Trophoblast cell (in vitro differentiated cells and primary cell): Measurements from ENCODE around the gene CIC.

Experiments used
- DNase-seq, 2 donors: peaks; one replicate each; pipeline ENCODE4 v3.0.0-alpha.2; 2016
- H2AFZ ChIP-seq: 2 replicates; pipeline ENCODE4 v1.6.1; 2013; ENCODE audit warnings: low read length, moderate library complexity, mild to moderate bottlenecking; ENCODE audit not compliant: insufficient read depth, poor library complexity
- H2AK5ac ChIP-seq: 2 replicates; pipeline ENCODE4 v1.6.1; 2013; ENCODE audit warnings: mild to moderate bottlenecking, low read length
- H2BK120ac ChIP-seq: 2 replicates; pipeline ENCODE4 v1.6.1; 2013; ENCODE audit warnings: low read length, mild to moderate bottlenecking, moderate library complexity; ENCODE audit not compliant: insufficient read depth, poor library complexity
- H2BK12ac ChIP-seq: 2 replicates; pipeline ENCODE4 v1.6.1; 2013; ENCODE audit warnings: mild to moderate bottlenecking, low read length, moderate library complexity
- H2BK5ac ChIP-seq: 2 replicates; pipeline ENCODE4 v1.6.1; 2013; ENCODE audit warnings: low read length, low read depth, moderate library complexity, mild to moderate bottlenecking; ENCODE audit not compliant: poor library complexity
- H3K14ac ChIP-seq: 2 replicates; pipeline ENCODE4 v1.6.1; 2013; ENCODE audit warnings: mild to moderate bottlenecking, low read length
- H3K18ac ChIP-seq: 2 replicates; pipeline ENCODE4 v1.6.1; 2013; ENCODE audit warnings: mild to moderate bottlenecking, low read length
- H3K23ac ChIP-seq: 2 replicates; pipeline ENCODE4 v1.6.1; 2013; ENCODE audit warnings: low read length
- H3K27ac ChIP-seq: 2 replicates; pipeline ENCODE4 v1.5.1; 2013; ENCODE audit warnings: low read depth, mild to moderate bottlenecking, inconsistent platforms, low read length, moderate library complexity
- H3K27me3 ChIP-seq: 2 replicates; pipeline ENCODE4 v1.6.1; 2013; ENCODE audit warnings: inconsistent platforms, mild to moderate bottlenecking, low read length, moderate library complexity; ENCODE audit not compliant: insufficient read depth
- H3K36me3 ChIP-seq, 2 experiments: 1 replicate in 1 of 2; 2 replicates in 1 of 2; pipeline ENCODE4 v1.6.1; 2013; ENCODE audit warnings: low read length in 2 of 2, mild to moderate bottlenecking in 2 of 2, moderate library complexity in 1 of 2; ENCODE audit not compliant: insufficient read depth in 2 of 2, control insufficient read depth in 1 of 2
- H3K4ac ChIP-seq: 2 replicates; pipeline ENCODE4 v1.6.1; 2013; ENCODE audit warnings: low read depth, mild to moderate bottlenecking, low read length, moderate library complexity
- H3K4me1 ChIP-seq, 2 experiments: 1 replicate in 1 of 2; 2 replicates in 1 of 2; pipeline ENCODE4 v1.6.1; 2013; ENCODE audit warnings: low read length in 2 of 2, mild to moderate bottlenecking in 2 of 2, moderate library complexity in 1 of 2; ENCODE audit not compliant: insufficient read depth in 2 of 2, control insufficient read depth in 1 of 2
- H3K4me2 ChIP-seq: 2 replicates; pipeline ENCODE4 v1.6.1; 2013; ENCODE audit warnings: inconsistent platforms, mild to moderate bottlenecking, low read length, moderate library complexity
- H3K4me3 ChIP-seq: 2 replicates; pipeline ENCODE4 v1.5.1; 2013; ENCODE audit warnings: mild to moderate bottlenecking, low read depth, low read length, inconsistent platforms
- H3K79me1 ChIP-seq: one replicate; pipeline ENCODE4 v1.6.1; 2013; ENCODE audit warnings: low read length
- H3K79me2 ChIP-seq: 2 replicates; pipeline ENCODE4 v1.6.1; 2013; ENCODE audit warnings: low read length, mild to moderate bottlenecking; ENCODE audit not compliant: control insufficient read depth, insufficient read depth, poor library complexity
- H3K9ac ChIP-seq: 2 replicates; pipeline ENCODE4 v1.6.1; 2013; ENCODE audit warnings: mild to moderate bottlenecking, low read length
- H3K9me3 ChIP-seq: 2 replicates; pipeline ENCODE4 v1.6.1; 2013; ENCODE audit warnings: low read depth, mild to moderate bottlenecking, control low read depth, inconsistent platforms, low read length; ENCODE audit not compliant: insufficient read depth
- H4K12ac ChIP-seq: 2 replicates; pipeline ENCODE4 v1.6.1; 2013; ENCODE audit warnings: low read depth, mild to moderate bottlenecking, low read length, moderate library complexity
- H4K8ac ChIP-seq: 2 replicates; pipeline ENCODE4 v1.6.1; 2013; ENCODE audit warnings: low read depth, mild to moderate bottlenecking, low read length, moderate library complexity
- H4K91ac ChIP-seq: one replicate; pipeline ENCODE4 v1.6.1; 2013; ENCODE audit warnings: low read depth, mild to moderate bottlenecking, low read length, moderate library complexity
- WGBS: extraction: QIAGEN DNeasy Blood & Tissue Kit; methylation state at CpG from one replicate; pipeline ENCODE4 v1.1.7; 2013; ENCODE audit warnings: missing lambda C conversion rate; ENCODE audit not compliant: insufficient read length, insufficient coverage; ENCODE audit errors: extremely low coverage; 5-methylcytosine and 5-hydroxymethylcytosine counted together

CIC gene

GRCh38 chr19:42224940-42225717, 43.9 kb upstream of the CIC start:
- H3K18ac ChIP-seq, result no peak overlapping the region
- H3K27ac ChIP-seq, result no peak overlapping the region
- peaks cover 4 to 6% of the 10 kb centered on the region in 2 experiments for H3K4me1 ChIP-seq
- no peak overlapping the region for H3K23ac ChIP-seq
- no peak for DNase-seq
- no peak overlapping the region for H2AK5ac ChIP-seq
- no peak overlapping the region for H3K4me2 ChIP-seq
- no peak overlapping the region for H2BK120ac ChIP-seq
- H3K79me2 ChIP-seq, result peaks cover 8% of the 10 kb centered on the region
- H3K27me3 ChIP-seq, result no peaks in the 10 kb centered on the region
- no peak overlapping the region for H3K4me3 ChIP-seq
- H3K14ac ChIP-seq, result no peak overlapping the region
- no peaks in the 10 kb centered on the region for H3K9me3 ChIP-seq
- H2BK5ac ChIP-seq, result no peak overlapping the region
- no peak overlapping the region for H2BK12ac ChIP-seq
- H3K9ac ChIP-seq, result no peak overlapping the region
- H4K8ac ChIP-seq, result no peak overlapping the region
- no peak overlapping the region for H4K12ac ChIP-seq
- 100% methylated on average over 2 of the region's 37 CpGs for WGBS
- H3K79me1 ChIP-seq, result peaks cover 5% of the 10 kb centered on the region
- H4K91ac ChIP-seq, result no peak overlapping the region
- H3K4ac ChIP-seq, result no peak overlapping the region
- H3K36me3 ChIP-seq, result peaks cover 48 to 53% of the 10 kb centered on the region in 2 experiments
- H2AFZ ChIP-seq, result no peak overlapping the region

- no peak overlapping the region for H4K91ac ChIP-seq
- peaks cover 4 to 6% of the 10 kb centered on the region in 2 experiments for H3K4me1 ChIP-seq
- no peak for DNase-seq
- no peak overlapping the region for H4K8ac ChIP-seq
- peaks cover 2% of the 10 kb centered on the region for H3K79me2 ChIP-seq
- H3K18ac ChIP-seq, result no peak overlapping the region
- H2BK12ac ChIP-seq, result no peak overlapping the region
- no CpG with 5 or more reads among the region's 33 CpGs for WGBS
- H3K4me2 ChIP-seq, result no peak overlapping the region
- peaks cover 53 to 58% of the 10 kb centered on the region in 2 experiments for H3K36me3 ChIP-seq
- H3K4ac ChIP-seq, result no peak overlapping the region
- no peak overlapping the region for H3K14ac ChIP-seq
- H3K79me1 ChIP-seq, result no peaks in the 10 kb centered on the region
- H3K9ac ChIP-seq, result no peak overlapping the region
- no peak overlapping the region for H2AFZ ChIP-seq
- no peaks in the 10 kb centered on the region for H3K9me3 ChIP-seq
- H2BK5ac ChIP-seq, result no peak overlapping the region
- H2BK120ac ChIP-seq, result no peak overlapping the region
- no peak overlapping the region for H3K23ac ChIP-seq
- no peak overlapping the region for H3K27ac ChIP-seq
- no peaks in the 10 kb centered on the region for H3K27me3 ChIP-seq
- no peak overlapping the region for H2AK5ac ChIP-seq
- no peak overlapping the region for H4K12ac ChIP-seq
- no peak overlapping the region for H3K4me3 ChIP-seq
These were observed 43.2 kb upstream of the CIC start for GRCh38 chr19:42225718-42226292.

GRCh38 chr19:42226886-42227285, 42.2 kb upstream of the CIC start:
- H2BK5ac ChIP-seq, result no peak overlapping the region
- no peak overlapping the region for H3K4me3 ChIP-seq
- H3K23ac ChIP-seq, result no peak overlapping the region
- H3K27ac ChIP-seq, result no peak overlapping the region
- no peak overlapping the region for H4K12ac ChIP-seq
- H3K27me3 ChIP-seq, result no peaks in the 10 kb centered on the region
- no peak overlapping the region for H2AFZ ChIP-seq
- no peak overlapping the region for H2BK12ac ChIP-seq
- H3K79me1 ChIP-seq, result no peaks in the 10 kb centered on the region
- H2AK5ac ChIP-seq, result no peak overlapping the region
- H3K4me2 ChIP-seq, result no peak overlapping the region
- WGBS, result no CpG with 5 or more reads among the region's 1 CpG
- DNase-seq, result no peak
- H4K91ac ChIP-seq, result no peak overlapping the region
- H3K36me3 ChIP-seq, result peaks cover 54 to 69% of the 10 kb centered on the region in 2 experiments
- no peak overlapping the region for H3K4ac ChIP-seq
- no peaks in the 10 kb centered on the region for H3K9me3 ChIP-seq
- no peaks in the 10 kb centered on the region for H3K4me1 ChIP-seq
- H4K8ac ChIP-seq, result no peak overlapping the region
- H3K18ac ChIP-seq, result no peak overlapping the region
- no peak overlapping the region for H2BK120ac ChIP-seq
- no peak overlapping the region for H3K14ac ChIP-seq
- no peak overlapping the region for H3K9ac ChIP-seq
- no peaks in the 10 kb centered on the region for H3K79me2 ChIP-seq

GRCh38 chr19:42228641-42229040, 40.4 kb upstream of the CIC start:
- no peaks in the 10 kb centered on the region for H3K27me3 ChIP-seq
- H3K4me2 ChIP-seq, result no peak overlapping the region
- no CpG with 5 or more reads among the region's 4 CpGs for WGBS
- no peak overlapping the region for H2AK5ac ChIP-seq
- H4K8ac ChIP-seq, result no peak overlapping the region
- DNase-seq, result no peak
- H3K14ac ChIP-seq, result no peak overlapping the region
- H3K9ac ChIP-seq, result no peak overlapping the region
- no peak overlapping the region for H4K91ac ChIP-seq
- no peaks in the 10 kb centered on the region for H3K4me1 ChIP-seq
- no peaks in the 10 kb centered on the region for H3K9me3 ChIP-seq
- no peak overlapping the region for H3K4ac ChIP-seq
- no peak overlapping the region for H2BK5ac ChIP-seq
- H2AFZ ChIP-seq, result no peak overlapping the region
- H3K27ac ChIP-seq, result no peak overlapping the region
- H3K36me3 ChIP-seq, result peaks cover 70 to 81% of the 10 kb centered on the region in 2 experiments
- no peak overlapping the region for H4K12ac ChIP-seq
- no peaks in the 10 kb centered on the region for H3K79me1 ChIP-seq
- no peak overlapping the region for H2BK120ac ChIP-seq
- no peak overlapping the region for H3K4me3 ChIP-seq
- H3K23ac ChIP-seq, result no peak overlapping the region
- no peak overlapping the region for H3K18ac ChIP-seq
- no peak overlapping the region for H2BK12ac ChIP-seq
- no peaks in the 10 kb centered on the region for H3K79me2 ChIP-seq
